ENCODE results near the gene BCOR. TPM values are rescaled to one million over a fixed set of nuclear protein-coding genes. Genes with fewer than 3 reads are reported as not detected.

BCOR gene
- total RNA-seq, 4 donors from 2014 or later = 30.9 to 67.4 (median 42.4) TPM

- Histone ChIP-seq H3K4me3 (replicated peaks in 1 of 3) (no peak overlapping the region), H3K36me3 (peaks cover 24 to 30% of the 10 kb centered on the region in 2 donors), H3K9me3 (no peaks in the 10 kb centered on the region), H3K27me3 (no peaks in the 10 kb centered on the region), H3K27ac (no peak overlapping the region), H3K4me1 (no peaks in the 10 kb centered on the region)
- DNase-seq = no peak
- TF ChIP-seq CTCF (IDR thresholded peaks at IDR 0.05) (no peak), POLR2A (IDR thresholded peaks at IDR 0.05) (no peak)
- intact Hi-C loops (cut with DNase I) = no loop called here
Measured at GRCh38 chrX:40047485-40047884, 50.3 kb downstream of the BCOR start.

- Histone ChIP-seq H3K36me3 (peaks cover 0 to 5% of the 10 kb centered on the region in 2 donors), H3K4me3 (replicated peaks in 1 of 3) (no peak overlapping the region), H3K27ac (no peak overlapping the region), H3K27me3 (no peaks in the 10 kb centered on the region), H3K4me1 (peaks cover 0 to 4% of the 10 kb centered on the region in 2 donors), H3K9me3 (no peaks in the 10 kb centered on the region)
- TF ChIP-seq CTCF (IDR thresholded peaks at IDR 0.05) (no peak), POLR2A (IDR thresholded peaks at IDR 0.05) (no peak)
- WGBS, 2 donors = 76 to 77% methylated on average over 3 of the region's 3 CpGs
- intact Hi-C loops (cut with DNase I) = no loop called here
- no peak for DNase-seq
Measured at GRCh38 chrX:40043895-40044294, 53.9 kb downstream of the BCOR start.

- no peak for DNase-seq
- Histone ChIP-seq H3K36me3 (no peaks in the 10 kb centered on the region), H3K27ac (no peak overlapping the region), H3K4me3 (replicated peaks in 1 of 3) (no peak overlapping the region), H3K9me3 (no peaks in the 10 kb centered on the region), H3K27me3 (no peaks in the 10 kb centered on the region), H3K4me1 (peaks cover 0 to 4% of the 10 kb centered on the region in 2 donors)
- no peak for TF ChIP-seq CTCF (IDR thresholded peaks at IDR 0.05)
- WGBS, 2 donors = 56 to 57% methylated on average over 5 of the region's 6 CpGs
- intact Hi-C loops (cut with DNase I) = no loop called here
Measured at GRCh38 chrX:40041915-40042314, 55.8 kb downstream of the BCOR start.

- no peak overlapping the region for H3K27ac ChIP-seq
- no peak for TF ChIP-seq POLR2A (IDR thresholded peaks at IDR 0.05)
- no peak for TF ChIP-seq CTCF (IDR thresholded peaks at IDR 0.05)
- H3K36me3 ChIP-seq = no peaks in the 10 kb centered on the region
- no peaks in the 10 kb centered on the region for H3K27me3 ChIP-seq
- WGBS, 2 donors = 24 to 32% methylated on average over 4 of the region's 4 CpGs
- intact Hi-C loops (cut with DNase I) = no loop called here
- no peak for DNase-seq
- H3K4me3 ChIP-seq (replicated peaks in 1 of 3) = no peak overlapping the region
- peaks cover 0 to 4% of the 10 kb centered on the region in 2 donors for H3K4me1 ChIP-seq
- no peaks in the 10 kb centered on the region for H3K9me3 ChIP-seq
Measured at GRCh38 chrX:40040686-40041461, 56.9 kb downstream of the BCOR start.

GRCh38 chrX:40039887-40040286 lies 57.9 kb downstream of the BCOR start:
- Histone ChIP-seq H3K27me3 (no peaks in the 10 kb centered on the region), H3K27ac (no peak overlapping the region), H3K9me3 (no peaks in the 10 kb centered on the region), H3K4me3 (replicated peaks in 1 of 3) (no peak overlapping the region), H3K4me1 (peaks cover 0 to 4% of the 10 kb centered on the region in 2 donors), H3K36me3 (no peaks in the 10 kb centered on the region)
- 72 to 82% methylated on average over 4 to 8 of the region's 8 CpGs for WGBS, 2 donors
- DNase-seq = peak in 1 of 2 donors; percentile 6
- intact Hi-C loops (cut with DNase I) = no loop called here
- TF ChIP-seq CTCF (IDR thresholded peaks at IDR 0.05) = no peak
- no peak for TF ChIP-seq POLR2A (IDR thresholded peaks at IDR 0.05)
